ENCODE data around the gene SPOP.

The SPOP gene

DNA sequence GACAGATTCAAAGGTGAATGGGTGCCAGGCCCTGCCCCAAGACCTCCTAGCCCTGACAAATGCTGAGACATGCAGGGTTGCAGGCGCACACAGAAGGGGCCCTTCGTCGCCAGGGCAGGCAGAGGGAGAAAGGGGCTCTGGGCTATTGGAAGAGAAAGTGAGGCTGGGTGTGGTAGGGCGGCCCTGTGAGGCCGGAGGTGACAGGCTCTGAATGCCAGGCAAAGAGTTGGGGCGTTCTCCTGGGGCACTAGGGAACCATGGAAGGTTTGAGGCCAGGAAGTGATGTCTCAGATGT lies 128.6 kb downstream of the SPOP start:
- no peak for TF ChIP-seq CTCF (IDR thresholded peaks at IDR 0.05; ENCODE audit: unreplicated experiment in 3 of 3)
- peaks cover 75% of the 10 kb centered on the region for H3K4me1 Mint-ChIP-seq
- H3K9me3 Mint-ChIP-seq, result no peaks in the 10 kb centered on the region
- H3K27ac Mint-ChIP-seq, result peak overlapping the region; percentile 69 to 90 (median 79)
- peaks cover 8% of the 10 kb centered on the region for H3K27me3 Mint-ChIP-seq (ENCODE audit: low read depth)
- H3K36me3 Mint-ChIP-seq (ENCODE audit: low read depth), result no peaks in the 10 kb centered on the region
- H3K4me3 Mint-ChIP-seq, result peak overlapping the region in 1 of 3 experiments; percentile 7

All from nephron (organoid).